Endometrium (tissue), 2 donors: ENCODE measurements around the gene SLC38A6.
"Not testable (repeated sequence)": the region's sequence is repeated elsewhere in the genome, so short reads cannot be mapped to it uniquely, and the experiment has no call there.

Source experiments
- FAIRE-seq: peaks from 2 replicates; lab custom pipeline; 2012; peaks lifted over from hg19 to GRCh38; lab: Jason Lieb, UNC
- donor health status: control.
- donor health status: control.

SLC38A6 gene

DNA sequence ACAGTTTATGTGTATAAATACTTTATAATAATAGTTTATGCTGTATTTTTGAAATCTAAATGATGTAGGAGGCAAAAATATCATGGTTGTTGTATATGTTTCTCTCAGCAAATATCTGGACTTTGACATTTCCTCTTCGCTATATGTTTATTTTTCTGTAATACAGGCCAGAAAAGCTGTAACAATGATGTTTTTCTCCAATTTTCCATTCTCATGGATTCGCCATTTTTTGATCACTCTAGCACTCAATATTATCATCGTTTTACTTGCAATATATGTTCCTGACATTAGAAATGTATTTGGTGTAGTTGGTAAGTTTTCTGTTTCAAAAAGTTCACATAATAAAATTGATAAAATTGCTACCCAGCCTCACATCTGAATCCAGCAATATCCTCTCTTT is 70.6 kb downstream of the SLC38A6 start:
- FAIRE-seq: no peak

DNA sequence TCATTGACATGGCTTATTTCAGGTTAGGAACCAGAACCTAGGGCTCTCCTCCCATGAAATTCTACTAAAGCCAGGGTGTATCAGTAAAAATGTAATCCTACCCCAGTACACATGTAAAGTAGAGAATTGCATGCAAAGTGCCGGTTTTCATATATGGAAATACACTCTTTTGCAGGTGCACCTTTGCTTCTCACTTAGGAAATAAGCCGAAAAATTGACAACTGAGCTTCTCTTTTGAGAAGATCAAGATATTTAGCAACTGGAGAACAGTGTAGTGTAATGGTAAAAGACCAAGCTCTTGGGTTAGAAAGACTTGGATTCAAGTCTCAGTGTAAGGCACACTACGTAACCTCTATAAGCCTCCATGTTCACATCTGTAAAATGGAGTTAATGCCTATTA is 82.4 kb downstream of the SLC38A6 start:
- FAIRE-seq: no peak

DNA sequence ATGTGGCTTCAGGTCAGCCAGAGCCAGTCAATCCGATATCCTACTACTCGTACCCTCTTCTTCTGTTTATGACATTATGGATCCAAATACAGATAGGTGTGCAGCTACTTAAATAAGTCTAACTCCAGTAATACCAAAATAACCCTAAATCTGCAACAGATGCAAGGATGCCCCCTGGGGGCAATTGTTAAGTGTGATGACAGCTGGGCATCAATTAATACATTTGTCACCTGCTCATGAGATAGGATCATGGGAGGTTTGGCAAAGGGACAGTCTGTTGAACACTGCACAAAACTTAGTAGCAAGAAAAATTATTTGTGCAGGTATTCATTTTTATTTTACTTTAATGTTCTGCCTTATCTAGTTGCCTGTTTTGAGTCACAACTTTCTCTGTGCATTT is 83.2 kb downstream of the SLC38A6 start:
- FAIRE-seq: no peak

DNA sequence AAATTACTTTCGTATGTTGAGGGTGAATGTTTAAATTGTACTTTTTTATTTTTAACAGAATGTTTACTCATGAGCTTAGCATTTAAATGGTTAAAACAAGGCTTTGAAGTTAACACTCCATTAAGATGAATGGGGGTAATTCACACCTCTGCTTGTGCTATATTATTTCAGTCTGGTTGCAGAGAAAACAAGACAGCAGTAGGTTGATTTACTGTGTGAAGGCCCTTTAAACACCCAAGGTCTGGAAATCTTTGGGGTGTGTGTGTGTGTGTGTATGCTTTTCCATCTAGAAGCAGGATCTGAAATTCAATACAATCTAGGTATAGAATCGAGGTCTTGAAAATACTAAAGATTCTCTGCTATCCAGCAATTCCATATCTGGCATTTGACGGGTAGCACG is 83.8 kb downstream of the SLC38A6 start:
- no peak for FAIRE-seq

DNA sequence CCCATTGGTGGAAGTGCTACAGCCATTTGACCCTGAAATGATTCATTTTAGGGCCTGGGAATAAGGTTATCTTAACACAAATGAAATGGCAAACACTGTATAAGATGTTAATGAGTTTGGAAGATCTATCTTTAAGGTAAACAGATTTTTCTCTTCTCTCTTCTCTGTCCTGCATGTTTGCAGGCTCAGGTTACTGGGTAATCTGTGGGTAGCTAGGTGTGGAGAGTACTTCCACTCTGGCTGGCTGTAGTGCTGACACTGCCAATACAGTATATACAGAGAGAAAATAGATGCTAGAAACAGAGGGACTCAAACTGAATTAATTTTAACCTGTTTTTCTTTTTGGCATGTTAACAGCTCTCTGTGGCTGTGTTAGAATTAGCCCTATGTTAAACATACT is 84.6 kb downstream of the SLC38A6 start:
- no peak for FAIRE-seq

DNA sequence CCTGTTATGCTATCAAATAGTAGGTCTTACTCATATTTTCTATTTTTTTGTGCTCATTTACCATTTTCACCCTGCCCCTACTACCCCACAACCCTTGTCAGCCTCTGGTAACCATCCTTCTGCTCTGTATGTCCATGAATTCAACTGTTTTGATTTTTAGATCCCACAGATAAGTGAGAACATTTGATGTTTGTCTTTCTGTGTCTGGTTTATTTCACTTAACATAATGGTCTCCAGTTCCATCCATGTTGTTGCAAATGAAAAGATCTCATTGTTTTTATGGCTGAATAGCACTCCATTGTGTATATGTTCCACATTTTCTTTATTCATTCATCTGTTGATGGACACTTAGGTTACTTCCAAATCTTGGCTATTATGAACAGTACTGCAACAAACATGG is 91.4 kb downstream of the SLC38A6 start:
- FAIRE-seq: not testable (repeated sequence)

DNA sequence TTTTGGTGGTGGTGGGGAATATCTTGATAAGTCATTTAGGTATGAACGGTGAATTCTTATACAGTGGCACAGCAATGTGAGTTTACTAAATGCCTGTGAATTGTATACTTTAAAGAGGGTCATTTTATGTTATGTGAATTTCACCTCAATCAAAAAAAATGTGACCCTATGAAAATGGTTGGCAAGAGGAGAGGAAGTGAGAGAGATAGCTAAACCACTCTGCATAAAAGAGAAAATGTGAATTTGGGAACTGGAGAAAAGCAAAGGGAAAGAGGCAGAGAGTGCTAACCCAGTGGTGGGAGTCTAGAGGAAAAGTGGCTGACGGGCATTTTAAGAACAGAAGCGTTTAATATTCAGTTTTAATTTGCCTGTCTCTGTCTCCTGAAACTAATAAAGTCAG is 93.8 kb downstream of the SLC38A6 start:
- no peak for FAIRE-seq

DNA sequence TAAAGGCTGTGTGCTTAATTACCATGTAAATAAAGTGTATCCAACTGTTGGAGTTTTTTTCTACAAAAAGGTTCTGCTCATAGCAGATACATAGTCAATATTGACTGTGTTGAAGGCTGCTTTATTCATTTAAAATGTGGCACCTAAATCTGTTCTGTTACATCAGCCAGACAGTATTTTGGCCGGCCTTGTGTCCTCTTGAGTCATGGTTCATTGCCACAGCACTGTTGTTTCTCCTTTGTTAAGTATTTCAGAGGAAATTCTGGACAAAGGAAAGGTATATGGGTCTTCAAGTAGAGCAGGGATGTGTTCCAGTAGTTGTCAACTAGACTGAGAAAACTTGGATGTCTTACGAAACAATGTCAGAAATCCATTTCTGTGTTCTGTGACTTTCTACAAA is 95.5 kb downstream of the SLC38A6 start:
- no peak for FAIRE-seq

DNA sequence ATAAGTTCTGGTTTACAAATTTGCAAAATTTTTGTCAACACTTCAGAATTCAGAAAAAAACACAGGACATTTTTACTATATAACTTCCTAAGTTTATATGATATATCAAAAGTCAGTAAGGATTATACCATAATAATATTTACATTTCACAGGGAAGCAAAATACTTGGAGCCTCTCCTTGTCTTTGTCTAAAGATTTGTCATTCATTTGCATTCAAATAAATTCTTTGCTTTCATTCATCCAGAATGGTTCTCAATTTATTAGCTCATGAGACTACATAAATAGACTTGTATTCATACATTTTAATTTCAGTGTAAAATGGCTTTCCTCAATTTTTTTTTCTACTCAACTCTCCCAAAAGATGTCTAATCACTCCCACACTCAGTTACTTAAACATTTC is 96.4 kb downstream of the SLC38A6 start:
- no peak for FAIRE-seq

DNA sequence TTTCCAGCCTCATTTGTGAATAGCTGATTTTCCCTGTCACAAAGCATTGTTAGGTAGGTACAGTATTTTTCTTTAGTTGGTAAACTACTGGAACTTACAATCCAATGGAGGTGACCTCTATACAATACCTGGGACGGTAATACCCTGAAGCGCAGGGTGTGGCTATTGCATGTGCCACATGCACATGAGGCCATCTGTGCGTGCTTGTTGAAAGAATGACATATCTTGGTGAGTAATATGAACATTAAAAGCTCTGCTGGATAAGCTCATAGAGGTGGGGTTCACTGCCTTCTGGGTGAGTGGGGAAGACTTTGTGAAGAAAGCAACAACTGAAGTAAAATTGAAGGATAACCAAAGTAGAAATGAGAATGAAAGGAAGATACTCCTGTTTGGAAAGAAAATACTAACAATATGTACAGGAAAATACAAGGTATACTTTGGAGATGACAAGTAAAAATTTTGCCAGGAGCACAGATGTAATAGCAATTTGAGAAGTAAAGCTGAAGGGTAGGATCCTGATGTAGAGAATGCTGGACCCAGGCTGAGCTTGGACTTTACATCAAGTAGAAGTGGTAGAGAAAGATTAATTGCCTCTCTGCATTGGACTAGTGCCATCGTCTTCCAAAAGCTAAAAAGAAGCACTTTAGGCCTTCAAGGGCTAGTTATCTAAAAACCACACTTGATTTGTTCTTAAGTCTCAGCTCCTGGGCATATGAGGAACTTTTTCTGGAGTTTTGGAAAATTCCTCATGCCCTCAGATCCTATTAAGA is 97.1 kb downstream of the SLC38A6 start:
- no peak for FAIRE-seq

DNA sequence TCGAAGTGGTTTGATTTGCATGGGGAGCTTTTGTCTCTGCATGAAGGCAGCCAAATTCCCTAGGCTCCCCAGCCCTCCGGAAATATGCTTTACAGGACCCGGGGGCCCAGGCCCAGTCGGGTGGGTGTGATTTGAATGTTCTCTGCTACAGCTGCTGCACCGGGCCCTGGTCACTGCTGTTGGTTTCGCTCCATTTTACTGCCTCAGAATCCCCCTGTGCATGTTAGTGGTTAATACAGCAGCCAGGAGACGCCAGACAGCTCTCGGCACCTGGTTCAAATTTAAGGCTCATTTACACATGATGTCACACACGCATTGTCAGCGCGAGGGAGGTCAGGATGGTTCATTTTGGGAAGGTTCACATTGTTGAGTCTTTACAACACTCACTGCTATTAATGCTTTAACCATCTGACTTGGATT is 99.6 kb downstream of the SLC38A6 start:
- no peak for FAIRE-seq

DNA sequence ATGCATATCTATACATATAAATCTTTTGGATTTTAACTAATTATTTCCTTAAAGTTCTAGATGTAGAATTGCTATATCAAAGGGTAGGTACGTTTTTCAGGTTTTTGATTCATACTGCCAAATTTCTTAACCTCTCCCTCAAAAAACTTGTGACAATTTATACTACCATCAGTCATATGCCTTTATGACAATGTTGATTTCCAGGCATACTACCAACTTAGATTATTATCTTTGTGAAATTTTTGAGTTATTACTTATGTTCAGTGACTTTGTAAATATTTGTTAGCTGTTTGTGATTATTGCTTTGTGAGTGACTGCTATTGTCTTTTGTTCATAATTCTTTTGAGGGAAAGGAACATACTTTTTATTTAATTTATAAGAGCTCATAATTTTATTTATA is 107.0 kb downstream of the SLC38A6 start:
- no peak for FAIRE-seq

DNA sequence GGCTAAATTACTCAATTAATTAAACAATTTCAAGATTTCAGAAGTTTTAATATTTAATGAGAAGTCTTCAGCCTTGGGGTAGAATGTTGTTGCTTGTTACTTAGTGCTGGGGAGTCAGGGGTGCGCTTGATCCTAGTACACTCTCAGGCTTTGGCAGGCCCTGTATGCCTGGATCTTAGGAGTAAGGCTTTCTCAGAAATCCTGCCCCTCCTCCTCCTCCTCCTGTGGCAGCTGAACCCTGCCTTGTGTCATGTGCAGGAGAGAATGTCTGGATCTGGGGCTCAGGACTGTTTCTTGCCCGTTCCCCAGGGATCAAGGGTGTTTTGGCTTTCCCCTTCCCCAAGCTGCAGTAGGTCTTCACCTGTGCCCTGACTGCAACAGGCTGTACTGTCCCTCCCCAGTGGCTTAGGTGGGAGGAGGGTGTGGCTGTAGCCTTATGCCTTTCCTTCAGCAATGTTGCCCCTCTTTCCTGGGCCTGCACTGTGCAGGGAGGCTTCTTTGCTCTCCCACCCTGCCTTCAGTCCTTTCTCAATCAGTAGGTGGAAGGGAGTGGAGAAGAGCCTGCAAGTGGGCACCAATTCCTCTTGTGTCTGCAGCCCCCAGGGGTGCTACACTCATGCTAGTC is 108.2 kb downstream of the SLC38A6 start:
- FAIRE-seq: no peak

DNA sequence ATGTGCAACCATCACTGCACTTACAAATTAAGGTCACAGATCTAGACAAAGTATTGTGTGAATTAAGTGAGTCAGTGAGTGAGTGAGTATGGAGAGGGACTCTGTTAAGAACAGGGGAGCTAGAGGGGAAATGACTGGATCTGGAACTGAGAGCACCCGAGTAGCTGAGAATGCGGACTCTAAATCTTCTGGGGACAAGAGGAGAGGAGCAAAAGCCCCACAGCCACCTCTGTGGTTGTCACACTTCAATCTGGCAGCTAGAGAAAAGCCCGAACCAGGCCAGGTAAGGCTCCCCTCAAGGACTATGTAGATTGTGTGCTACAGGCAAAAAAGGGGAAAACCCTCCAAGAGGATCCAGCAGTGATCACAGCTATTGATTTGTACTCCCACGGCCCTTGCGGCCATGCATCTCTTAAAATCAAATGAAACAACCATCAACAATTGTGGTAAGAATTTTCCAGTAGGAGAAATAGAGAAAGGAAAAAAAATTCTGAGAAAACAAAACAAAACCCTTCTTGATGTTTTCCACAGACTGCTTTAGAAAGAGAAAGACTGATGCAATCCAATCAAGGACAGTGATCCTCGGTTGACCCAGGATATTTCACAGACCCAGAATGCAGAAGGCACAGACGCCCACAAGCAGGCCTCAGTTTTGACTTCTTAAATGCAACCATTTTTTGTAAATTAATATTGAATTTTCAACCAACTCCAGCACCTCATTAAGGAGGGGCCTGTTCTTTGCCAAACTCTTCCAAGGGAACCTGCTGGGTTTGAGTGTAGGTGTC is 109.6 kb downstream of the SLC38A6 start:
- no peak for FAIRE-seq

DNA sequence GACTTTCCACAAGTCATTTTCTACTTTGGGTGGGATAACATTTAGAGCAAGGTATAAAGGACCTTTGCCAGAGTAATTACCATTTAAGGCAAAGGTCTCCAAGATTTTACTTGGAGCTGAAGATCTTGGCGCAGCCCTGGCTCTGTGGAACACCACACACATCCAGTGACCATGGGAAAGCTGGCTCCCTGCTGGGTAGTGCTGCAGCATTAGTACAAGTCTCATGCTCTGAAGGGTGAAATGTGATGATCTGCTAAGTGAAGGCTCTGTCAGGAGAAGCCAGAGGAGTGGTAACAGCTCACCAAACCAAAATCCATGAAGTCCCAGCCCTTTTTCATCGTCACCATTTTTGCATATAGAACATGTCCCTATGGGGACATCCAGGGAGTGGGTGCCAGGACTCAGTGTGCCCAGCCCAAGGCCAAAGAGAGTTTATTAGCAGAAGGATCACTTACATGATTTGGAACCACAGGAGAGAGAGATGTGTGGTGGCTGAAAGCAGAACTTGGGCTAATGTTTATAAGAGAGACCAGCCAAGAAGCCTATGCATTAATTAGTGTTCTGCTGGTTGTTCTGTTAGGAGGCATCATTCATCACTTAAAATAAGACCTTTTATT is 110.7 kb downstream of the SLC38A6 start:
- FAIRE-seq: no peak

DNA sequence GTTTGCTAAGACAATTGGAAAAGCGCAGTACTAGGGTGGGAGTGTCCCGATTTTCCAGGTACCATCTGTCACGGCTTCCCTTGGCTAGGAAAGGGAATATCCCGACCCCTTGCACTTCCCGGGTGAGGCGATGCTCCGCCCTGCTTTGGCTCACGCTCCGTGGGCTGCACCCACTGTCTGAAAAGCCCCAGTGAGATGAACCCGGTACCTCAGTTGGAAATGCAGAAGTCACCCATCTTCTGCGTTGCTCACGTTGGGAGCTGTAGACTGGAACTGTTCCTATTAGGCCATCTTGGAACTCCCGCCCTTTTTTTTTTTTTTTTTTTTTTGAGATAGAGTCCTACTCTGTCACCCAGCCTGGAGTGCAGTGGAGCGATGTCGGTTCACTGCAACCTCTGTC is 117.1 kb downstream of the SLC38A6 start:
- FAIRE-seq: not testable (repeated sequence)

DNA sequence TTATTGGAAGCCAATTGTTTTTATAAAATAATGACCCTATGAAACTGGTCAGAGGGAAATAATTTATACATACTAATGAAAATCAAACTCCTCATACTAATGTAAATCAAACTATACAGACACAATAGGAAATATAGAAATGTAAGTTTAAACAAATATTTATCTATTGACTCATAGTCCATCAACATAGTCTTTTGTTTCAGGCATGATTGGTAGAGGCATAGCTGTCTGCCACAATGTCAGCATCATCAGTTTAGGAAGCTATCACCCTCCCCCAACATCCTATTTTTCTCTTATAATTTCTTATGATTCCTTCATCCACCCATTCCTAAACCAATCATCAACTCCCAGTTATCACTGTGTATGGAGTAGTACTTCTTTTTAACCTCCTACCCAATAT is 117.7 kb downstream of the SLC38A6 start:
- no peak for FAIRE-seq

DNA sequence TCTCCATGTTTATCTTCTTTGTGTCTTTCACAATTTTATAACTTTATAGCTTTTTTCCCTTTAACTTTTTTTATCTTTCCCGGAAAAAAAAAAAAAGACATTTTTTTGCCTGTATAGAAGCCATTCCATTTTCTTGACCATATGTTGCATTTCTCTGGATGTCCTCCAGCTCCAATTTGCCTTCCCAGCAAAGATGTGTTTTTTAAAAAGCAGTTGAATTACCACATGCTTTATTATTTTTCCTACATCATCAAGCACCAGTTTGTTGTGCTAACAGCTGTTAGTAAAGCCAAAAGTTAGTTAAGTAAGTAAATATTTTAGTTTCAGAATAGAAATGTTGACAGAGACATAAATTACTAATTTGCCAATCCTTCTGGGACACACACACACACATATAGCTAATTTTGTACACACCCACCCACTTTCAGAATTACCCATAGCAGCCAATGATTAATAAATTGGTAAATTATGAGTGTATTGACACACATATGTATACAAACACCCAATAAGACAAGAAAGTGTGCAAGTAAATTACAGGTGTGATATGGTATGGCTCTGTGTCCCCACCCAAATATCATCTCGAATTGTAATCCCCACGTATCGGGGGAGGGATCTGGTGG is 118.3 kb downstream of the SLC38A6 start:
- no peak for FAIRE-seq

DNA sequence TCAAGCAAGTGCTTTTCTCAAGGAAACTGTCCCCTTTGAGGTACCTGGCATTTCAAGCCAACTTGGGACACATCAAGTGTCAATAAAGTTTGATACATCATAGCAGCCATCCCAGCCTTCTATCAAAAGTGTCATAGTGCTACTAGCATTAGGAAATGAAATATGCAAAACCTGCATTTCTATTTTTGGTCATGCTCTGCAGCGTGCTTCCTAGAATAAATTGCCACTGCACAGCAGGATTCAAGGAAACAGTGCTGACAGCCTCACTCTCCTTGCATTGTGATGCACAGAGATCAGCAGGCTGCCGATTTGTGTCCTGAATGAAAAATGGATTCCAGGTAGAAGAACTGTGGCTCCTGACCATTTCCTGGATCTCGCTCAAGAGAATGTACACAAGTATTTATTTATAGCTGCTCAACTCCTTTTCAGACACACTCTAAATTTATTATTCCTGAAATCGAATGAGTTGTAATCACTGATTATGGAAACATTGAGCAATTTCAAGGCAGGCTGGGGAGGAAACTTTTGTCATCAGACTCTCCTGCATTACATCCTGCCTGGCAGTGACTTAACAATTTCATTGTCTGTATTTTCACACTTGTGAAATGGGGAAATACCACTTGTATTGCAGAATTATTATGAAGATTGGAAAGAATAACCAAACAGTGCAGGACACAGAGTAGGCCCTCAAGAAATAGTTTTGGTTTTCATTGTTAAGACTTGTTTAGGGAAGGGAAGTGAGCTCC is 120.9 kb downstream of the SLC38A6 start:
- no peak for FAIRE-seq
